Measurements from ENCODE around the gene DDX10.
A peak's percentile ranks its signal among the peaks of the same experiment; 100 is the strongest.

The DDX10 gene

DNA sequence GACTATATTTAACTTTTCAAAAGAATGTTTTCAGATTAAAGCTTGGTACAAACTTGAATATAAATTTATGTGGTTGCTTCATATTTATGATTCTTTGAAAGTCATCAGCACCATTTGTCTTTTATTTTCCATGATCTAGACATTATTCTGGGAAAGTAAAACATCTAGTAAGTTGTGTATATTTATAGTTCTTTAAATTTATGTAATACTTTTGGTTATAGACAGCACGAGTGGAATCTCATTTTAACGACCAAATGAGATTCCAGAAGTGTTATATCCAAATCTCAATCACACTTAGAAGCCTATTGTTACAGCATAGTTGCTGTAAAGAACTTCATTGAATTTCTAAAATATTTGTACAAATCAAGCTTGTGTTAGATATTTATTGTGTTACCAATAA is 212.3 kb downstream of the DDX10 start:
- DNase-seq, result no peak

DNA sequence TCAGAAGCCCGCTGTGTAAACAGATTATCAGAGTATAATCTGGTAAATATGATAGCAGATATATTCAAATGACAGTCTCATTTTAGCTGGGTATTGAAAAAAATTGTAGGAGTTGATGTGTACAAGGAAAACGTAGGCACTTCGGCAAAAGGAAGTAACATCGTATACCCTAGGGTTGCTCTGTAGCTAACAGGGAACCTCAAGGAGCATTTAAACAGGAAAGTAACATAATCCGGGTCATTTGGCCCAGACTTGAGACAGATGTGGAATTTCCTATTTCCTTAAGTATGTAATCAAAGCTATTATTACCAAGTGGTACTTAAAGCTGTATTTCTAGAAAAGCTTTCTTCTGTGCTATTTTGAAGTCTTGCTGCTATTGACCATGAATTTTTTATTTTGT is 215.6 kb downstream of the DDX10 start:
- no peak for DNase-seq

DNA sequence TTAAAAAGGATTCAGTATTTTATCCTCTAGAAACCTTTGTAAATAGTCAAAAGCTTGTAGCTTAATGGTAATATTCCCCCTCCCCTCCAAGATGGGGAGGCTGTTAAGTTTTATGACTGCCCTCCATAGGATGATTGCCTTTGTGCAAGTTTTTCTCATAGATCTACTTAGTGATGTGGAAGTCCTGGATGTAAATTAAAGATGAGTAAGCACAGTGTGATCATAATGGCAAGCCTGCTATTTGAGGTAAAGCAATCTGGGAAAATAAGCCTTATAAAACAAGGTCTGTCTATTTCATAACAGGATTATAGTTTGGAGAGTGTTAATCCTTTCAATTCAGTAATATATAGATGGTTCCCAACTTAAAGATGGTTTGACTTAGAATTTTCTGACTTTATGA is 216.3 kb downstream of the DDX10 start:
- DNase-seq, result no peak

DNA sequence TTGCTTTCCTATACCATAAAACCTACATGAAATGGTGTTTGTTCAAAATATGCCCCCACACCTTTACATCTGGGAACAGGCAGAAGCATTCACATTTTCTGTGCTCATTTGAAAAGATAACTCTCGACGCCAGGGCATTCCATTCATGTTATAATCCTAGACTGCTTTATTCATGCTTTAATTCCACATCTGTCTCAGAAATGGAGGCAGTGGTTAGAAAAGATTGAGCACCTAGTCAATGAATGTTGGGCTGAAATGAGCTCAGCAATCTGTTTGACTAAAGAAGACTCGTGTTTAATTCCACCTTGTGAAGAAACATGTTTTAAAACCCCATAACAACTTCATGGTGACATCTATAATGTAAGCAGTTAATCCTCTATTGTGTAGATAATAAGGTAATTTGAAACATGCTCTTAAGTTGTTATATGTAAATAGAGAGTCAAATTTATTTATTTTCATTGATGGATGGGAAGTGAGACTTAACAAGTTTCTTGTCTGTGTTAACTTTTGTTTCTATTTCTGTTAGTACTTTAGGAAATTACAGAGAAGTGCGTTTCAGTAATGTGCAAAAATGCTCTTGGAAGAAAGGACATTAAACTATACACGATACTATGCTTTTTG is 217.5 kb downstream of the DDX10 start:
- DNase-seq, result no peak

DNA sequence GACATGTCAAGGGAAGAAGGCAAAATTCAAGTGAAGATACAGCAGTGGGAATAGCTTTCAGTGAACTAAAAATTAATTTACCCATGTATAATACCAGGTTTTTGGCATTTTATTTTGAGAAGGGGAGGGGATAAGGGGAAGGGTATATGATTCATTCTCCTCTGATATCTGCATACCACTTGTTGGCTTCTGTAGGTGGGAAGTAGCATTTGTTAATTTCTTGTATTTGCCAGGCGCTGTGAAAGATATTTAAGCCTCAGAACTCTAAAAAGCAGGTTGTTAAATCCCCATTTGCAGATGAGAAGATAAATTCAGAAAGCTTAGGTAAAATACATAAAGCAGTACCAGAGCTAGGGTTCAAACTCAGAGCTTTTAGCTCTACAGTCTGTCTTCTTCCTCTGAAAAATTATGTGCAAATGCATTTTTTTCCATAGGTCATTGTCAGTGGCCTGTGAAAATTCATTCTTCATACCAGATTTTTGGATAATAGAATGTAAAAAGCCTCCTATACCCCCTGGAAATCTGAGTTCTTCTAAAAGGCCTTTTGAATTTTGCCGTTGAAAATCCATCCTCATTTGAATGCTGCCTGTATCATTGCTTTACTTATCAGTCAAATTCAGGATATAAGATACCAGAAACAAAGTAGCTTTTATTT is 221.3 kb downstream of the DDX10 start:
- DNase-seq, result no peak

DNA sequence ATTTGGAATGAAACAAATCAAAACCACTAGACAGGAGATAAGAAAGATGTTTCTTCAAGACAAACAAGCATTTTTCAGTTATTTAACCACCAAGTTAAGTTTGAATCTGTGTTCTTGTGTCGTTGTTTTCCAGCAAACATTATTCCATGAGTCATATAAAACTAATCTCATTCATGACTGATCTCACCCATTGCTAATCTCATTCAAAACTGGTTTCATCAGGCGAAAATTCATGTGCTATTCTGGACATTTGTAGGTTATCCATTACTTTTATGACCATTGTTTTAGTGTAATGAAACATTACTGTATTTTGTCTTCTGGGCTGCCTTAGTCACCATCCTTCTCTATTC is 221.8 kb downstream of the DDX10 start:
- DNase-seq, result no peak

DNA sequence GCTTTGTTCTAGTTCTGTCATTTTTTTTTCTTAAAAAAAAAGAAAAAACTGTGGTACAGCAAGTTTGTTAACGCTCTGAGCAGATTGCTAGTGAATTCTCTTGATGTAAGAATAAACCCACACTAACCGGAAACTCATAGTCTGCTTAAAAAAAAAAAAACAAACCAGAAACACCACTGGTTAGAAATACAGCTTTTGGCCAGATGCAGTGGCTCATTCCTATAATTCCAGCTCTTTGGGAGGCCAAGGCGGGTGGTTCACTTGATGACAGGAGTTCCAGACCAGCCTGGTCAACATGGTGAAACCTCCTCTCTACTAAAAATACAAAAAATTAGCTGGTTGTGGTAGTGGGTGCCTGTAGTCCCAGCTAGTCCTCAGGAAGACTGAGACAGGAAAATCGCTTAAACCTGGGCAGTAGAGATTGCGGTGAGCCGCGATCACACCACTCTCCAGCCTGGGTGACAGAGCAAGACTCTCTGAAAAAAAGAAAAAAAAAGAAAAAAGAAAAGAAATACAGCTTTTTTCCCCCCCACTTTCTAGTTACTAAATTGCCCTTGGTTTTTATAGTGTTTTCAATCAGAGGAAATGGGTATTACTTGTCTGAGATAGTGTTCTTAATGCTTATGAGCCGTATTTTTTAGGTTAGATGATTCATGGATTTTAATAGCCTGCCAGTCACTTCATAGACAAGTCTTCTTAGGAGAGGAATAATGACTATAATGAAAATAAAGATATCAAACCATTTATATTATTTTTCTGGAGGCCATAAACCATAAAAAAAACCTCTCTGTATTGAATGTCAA is 222.8 kb downstream of the DDX10 start:
- peak; percentile 20 for DNase-seq

DNA sequence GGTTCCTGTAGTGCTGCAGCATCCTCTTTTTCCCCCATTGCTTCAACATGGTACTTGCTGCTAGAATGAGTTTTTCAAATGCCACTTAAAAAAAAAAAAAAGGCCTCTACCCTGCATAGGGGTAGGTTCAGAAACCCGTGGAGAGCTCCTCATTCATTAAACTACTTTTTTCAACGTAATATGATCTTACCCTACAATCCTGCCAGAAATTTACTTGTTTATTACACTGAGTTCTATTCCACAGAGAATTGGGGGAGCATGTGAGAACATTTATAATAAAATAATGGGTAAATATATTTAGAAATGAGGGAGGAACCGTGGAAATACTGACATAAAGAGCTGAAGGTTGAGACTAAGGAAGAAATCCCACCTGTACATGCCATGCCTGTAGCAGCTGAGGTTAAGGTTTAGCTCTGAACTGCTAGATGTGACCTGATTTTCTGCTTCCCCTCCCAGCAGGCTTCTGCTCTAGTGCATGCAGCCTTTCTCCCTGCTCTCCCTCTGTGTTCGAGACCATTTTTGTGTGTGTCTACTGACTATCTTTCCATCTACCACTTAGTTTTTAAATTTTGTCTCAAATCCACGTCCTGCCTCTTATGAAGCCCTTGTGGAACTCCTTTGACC is 225.7 kb downstream of the DDX10 start:
- no peak for DNase-seq

DNA sequence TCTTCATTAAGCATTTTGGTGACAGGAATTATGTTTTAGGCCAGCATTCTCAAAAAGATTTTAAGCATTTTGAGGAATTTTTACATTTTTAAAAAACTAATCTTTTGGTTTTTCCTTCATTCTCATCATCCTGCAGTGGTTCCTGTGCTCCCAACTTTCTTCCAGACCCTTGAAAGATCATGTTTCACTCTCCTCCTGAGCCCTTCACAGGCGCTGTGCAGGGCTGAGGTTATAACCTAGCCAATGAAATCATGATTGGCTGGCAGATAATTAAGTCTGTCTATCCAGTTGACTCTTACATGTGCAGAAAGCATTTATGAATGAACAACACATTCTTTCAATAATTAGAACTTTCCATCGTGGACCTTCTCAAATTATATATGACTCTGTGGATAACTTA is 226.3 kb downstream of the DDX10 start:
- no peak for DNase-seq

DNA sequence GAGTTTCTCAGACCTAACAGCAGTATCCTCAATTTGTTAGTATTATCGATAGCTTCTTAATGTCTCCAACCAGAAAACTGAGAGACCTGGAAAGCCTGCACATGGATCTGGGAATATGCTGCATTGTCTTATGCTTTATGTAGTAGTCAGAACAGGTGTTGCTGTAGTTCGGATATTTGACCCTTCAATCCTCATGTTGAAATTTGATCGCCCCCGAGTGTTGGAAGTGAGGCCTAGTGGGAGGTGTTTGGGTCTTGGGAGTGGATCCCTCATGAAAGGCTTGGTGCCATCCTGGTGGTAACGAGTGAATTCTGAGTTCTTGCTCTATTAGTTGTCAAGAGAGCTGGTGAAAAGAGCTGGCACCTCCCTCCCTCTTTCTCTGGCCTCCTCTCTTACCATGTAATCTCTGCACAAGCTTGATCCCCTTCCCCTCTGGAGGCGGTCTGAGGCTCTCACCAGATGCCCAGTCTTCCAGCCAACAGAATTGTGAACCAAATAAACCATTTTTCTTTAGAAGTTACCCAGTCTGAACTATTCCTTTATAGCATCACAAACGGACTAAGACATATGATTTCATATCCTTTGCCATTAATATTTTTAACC is 227.1 kb downstream of the DDX10 start:
- DNase-seq, result no peak

DNA sequence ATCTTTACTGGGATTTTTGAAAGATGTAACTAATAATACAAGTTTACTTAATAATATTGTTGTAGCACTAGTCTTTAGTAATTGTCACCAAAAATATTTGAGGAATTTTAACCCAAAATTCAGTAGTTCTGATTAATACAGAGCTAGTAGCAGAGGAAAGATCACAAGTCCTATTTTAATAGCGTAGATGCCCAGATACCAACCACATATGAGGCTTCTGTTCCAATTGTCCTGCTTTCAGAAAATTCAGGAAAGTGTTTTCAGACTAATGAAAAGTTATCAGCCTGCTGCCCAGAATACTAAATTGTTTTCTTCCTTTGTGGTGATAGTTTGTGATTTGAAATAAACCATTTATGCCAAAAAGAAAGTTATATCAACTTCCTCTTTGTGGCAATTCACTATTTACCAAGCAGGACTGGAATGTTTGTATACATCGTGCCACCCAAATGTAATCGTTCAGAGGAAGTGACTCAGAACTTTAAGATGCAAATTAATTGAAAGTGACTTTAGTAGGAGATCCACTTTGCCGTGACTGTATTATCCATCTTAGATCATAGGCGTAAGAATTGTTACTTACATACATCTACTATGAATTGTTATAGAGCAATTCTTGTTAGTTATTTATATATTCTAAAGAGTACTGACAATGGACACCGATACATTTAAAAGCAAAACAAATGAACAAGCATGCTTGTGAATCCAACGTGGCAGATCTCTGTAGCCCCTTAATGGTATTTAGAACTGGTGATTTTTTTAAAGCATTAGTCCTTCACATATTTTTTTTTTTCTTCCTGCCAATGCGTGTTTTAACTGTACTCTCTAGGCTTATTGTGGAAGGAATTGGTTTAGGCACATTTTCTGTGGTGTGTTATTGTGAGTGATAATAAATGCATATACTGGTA is 231.0 kb downstream of the DDX10 start:
- DNase-seq, result no peak

DNA sequence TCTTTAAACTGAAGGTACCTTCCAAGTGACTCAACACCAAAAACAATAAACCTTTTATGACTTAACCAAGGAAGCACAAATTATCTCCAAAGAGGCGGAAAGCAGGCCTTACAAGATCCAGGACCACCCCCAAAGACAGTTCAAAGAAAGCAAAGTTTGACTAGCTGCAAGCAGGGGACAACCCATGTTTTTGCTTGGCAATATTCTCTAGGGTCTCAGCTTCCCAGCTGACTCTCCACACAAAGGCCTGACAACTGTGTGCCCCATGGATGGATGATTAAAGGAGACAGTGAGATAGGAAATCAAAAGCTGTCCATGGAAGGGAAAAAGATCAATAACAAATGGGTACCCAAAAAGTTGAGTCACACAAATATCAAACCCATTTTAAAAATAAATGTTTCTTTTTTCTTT is 232.2 kb downstream of the DDX10 start:
- DNase-seq, result no peak

DNA sequence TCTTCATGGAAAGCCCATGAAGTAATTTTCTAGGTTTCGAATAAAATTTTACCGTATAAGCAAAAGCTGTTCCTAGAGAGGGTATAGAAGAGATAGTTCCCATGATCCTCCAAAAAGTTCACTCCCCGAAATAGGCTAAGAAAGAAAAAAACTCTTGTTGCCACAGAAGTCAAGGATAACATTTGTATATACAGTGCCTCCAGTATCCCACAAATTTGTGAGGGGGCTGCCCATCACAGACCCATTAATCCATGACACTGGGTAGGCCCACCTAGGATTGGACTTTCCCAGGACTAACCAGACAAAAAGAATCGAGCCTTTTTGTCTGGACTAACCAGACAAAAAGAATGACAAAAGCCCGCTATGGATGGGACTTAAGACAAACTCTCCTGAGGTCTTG is 233.0 kb downstream of the DDX10 start:
- no peak for DNase-seq

DNA sequence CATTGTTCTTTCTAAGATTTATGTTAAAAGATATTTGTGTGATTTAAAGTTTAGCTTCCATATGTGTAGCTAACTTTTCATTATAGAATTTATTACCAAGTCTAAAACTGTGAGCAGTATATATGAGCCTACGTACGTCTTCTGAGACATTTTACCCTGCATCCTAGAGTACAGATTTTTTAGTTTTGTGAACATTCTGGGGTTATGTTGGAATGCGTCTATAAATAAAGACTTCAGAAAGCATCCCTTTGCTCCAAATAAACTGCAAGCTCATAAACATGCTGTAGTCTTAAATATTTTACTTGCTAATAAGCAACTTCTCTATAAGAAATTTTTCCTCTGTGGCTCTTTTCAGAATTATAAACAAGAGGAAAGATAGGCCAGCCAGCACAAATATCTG is 236.5 kb downstream of the DDX10 start:
- DNase-seq, result no peak

DNA sequence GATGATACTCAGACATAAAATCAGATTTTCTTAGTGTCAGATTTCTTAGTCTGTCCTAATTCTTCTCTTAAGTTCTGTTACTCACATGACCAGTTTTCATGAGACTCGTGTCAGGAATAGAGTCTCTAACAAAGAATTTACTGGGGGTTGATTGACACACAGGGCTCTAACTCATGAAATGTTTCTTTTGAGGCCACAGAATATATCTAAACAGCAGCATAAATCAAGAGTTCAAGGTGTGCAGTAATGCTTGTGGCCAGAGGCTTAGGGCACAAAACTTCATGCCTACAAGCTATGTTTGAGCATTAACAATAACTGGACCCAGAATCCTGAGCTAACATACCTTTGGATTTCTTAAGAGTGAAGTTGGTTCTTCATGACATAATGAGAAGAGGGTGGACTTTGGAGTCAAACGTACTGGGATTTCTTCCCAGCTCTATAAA is 237.2 kb downstream of the DDX10 start:
- no peak for DNase-seq

DNA sequence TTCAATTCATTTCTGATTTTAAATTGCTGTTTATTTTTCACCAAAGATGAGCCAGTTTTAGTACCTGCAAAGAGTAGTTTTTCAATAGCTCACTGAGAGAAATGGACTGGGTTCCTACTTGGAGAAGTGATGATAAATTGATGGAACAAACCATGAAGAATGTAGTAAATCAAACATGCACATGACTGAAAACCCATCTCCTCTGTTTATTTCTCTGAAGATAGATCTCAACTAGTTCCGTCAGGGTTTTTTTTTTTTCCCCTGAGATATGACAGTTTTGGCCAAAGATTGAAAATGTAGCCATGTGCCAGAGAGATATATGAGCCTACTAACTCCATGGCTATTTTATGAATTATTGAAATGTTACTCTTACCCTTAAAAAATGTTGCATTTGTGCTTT is 239.6 kb downstream of the DDX10 start:
- no peak for DNase-seq

DNA sequence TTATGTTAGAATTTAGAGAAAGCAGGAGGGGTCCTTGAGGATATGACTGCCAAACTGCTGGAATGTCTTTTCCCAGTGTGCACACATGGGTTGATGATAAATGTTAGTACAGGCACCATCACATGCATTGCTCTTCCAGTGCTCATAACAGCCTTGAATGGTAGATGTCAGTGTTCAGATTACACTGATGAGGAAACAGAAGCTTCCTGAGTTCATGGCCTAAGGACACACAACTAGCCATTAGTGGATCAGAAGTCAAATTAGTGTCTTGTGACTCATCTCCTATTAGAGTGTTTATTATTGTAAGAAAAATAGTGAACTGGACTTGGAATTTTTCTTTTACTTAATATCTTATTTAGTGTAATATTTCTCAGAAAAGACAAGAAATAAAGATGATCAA is 241.5 kb downstream of the DDX10 start:
- DNase-seq, result no peak

DNA sequence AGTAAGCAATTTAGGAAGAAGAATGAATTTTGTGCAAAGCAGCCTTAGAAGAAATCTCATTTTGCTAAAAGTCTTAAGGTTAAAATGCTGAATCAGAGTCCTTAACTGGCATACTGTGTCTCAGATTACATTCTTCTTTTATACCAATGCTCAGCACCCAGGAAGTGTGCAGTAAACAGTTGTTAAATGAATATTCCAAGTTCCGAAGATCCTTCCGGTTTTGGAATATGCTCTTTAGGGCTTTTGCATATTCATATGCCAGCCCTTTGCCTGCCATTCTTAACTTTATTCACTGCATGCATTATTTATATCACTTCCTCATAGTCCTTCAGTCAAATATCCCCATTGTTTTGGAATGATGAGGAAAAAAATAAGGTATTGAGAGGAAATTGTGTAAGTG is 242.0 kb downstream of the DDX10 start:
- DNase-seq, result no peak

DNA sequence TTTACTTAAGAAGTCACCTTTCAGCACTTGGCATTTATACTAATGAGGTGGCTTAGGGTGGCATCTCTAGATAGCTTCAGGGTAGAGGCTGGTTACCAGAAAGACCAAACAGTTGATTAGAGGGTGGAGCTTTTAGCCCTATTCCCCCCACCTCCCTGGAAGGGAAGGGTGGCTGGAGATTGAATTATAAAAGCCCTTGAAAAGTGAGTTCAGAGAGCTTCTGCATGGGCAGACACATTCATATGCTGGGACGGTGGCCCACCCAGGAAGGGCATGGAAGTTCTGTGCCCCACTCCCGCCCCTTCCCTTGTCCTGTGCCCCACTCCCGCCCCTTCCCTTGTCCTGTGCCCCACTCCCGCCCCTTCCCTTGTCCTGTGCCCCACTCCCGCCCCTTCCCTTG is 244.2 kb downstream of the DDX10 start:
- DNase-seq, result no peak

DNA sequence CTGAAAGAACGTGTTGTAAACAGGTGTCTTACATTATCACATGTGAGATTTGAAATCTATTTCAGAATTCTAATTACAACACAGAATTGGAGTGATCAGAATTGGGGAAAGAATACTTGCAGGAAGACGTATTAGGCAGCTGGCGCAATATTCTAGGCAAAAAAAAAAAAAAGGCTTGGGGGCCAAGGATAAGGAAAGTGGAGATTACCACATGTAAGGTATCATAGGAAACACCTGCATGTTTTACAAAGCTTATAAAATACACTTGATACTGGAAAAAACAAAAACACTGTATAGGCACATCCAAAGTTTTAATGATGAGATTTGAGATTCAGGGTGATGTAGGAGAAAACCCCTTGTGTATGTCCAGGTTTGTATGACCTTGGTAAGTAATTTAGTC is 245.1 kb downstream of the DDX10 start:
- no peak for DNase-seq

DNA sequence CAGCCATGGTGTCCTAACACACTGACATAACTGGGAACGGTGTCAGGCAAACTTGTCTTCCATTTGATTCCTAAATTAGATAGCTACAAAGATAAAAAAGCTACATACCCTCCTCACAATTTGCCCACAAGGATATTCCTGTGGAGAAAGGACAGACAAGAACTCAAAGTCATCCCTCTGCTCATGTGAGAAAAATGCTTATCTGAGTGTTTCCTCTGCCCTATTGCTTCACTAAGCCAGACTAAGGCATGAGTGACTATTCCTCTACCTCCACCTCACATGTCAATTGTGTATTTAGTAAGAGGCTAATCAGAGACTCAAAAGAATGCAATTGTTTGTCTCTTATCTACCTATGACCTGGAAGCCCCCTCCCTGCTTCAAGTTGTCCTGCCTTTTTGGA is 247.7 kb downstream of the DDX10 start:
- DNase-seq, result no peak

DNA sequence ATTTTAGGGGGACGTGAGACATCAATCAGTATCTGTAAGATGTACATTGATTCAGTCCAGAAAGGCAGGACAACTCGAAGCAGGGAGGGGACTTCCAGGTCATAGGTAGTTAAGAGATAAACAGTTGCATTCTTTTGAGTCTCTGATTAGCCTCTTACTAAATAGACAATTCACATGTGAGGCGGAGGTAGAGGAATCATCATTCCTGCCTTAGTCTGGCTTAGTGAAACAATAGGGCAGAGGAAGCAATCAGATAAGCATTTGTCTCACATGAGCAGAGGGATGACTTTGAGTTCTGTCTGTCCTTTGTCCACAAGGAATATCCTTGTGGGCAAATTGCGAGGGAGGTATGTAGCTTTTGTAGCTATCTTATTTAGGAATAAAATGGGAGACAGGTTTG is 248.3 kb downstream of the DDX10 start:
- no peak for DNase-seq

Measured in activated T-cell treated with anti-CD3 and anti-CD28 coated beads, Interleukin-2, amount 50 U/mL, for 1 hour (primary cell).